ENCODE data around the gene SMIM24. TPM values are rescaled to one million over a fixed set of nuclear protein-coding genes. Genes with fewer than 3 reads are reported as not detected.
"Not testable (repeated sequence)": the region's sequence is repeated elsewhere in the genome, so short reads cannot be mapped to it uniquely, and the experiment has no call there.

SMIM24 gene
- total RNA-seq, 1 experiment from 2014 or later, result 0.36 TPM

- H4K20me1 ChIP-seq (ENCODE audit: low read length), result no peaks in the 10 kb centered on the region
- peaks cover 9% of the 10 kb centered on the region for H3K4me1 ChIP-seq (ENCODE audit: insufficient read depth, low read length)
- POLR2A ChIA-PET (ENCODE audit: unreplicated experiment), result no interaction called here
- no peaks in the 10 kb centered on the region for H3F3A ChIP-seq (ENCODE audit: low read length, unreplicated experiment)
- no peaks in the 10 kb centered on the region for H3K79me2 ChIP-seq (ENCODE audit: low read length)
- no peaks in the 10 kb centered on the region for H3K27me3 ChIP-seq (ENCODE audit: low read length)
- BruUV-seq (replicated peaks), result no TSS peak
- H3K9ac ChIP-seq (ENCODE audit: low read length), result no peak overlapping the region
- no peaks in the 10 kb centered on the region for H3K9me2 ChIP-seq (replicated peaks; ENCODE audit: low read length)
- H2AFZ ChIP-seq (ENCODE audit: low read length), result no peak overlapping the region
- CTCF ChIA-PET, result no interaction called here
- intact Hi-C loops (cut with micrococcal nuclease), result no loop called here
- no peak for DNase-seq
- H3K36me3 ChIP-seq (ENCODE audit: low read depth, low read length), result peaks cover 5% of the 10 kb centered on the region
- H3K4me2 ChIP-seq (ENCODE audit: low read length), result no peak overlapping the region
- no peak overlapping the region for H3K4me3 ChIP-seq (ENCODE audit: low read length)
- no peaks in the 10 kb centered on the region for H3K9me3 ChIP-seq (ENCODE audit: low read length)
- no peak for TF ChIP-seq CTCF (conservative IDR thresholded peaks at IDR 0.05; ENCODE audit: low read depth, low read length)
- ATAC-seq, result no peak
- H3K27ac ChIP-seq (ENCODE audit: low read length), result no peak overlapping the region
These were observed 31.6 kb downstream of the SMIM24 start for GRCh38 chr19:3448616-3449334.

- H3K4me3 ChIP-seq (ENCODE audit: low read length); H3K27me3 ChIP-seq (ENCODE audit: low read length); POLR2A ChIA-PET (ENCODE audit: unreplicated experiment); CTCF ChIA-PET; intact Hi-C loops (cut with micrococcal nuclease); ATAC-seq; H3K79me2 ChIP-seq (ENCODE audit: low read length); H4K20me1 ChIP-seq (ENCODE audit: low read length); H3K9ac ChIP-seq (ENCODE audit: low read length); H2AFZ ChIP-seq (ENCODE audit: low read length); H3K36me3 ChIP-seq (ENCODE audit: low read depth, low read length); H3K4me1 ChIP-seq (ENCODE audit: insufficient read depth, low read length); H3K27ac ChIP-seq (ENCODE audit: low read length); H3K9me3 ChIP-seq (ENCODE audit: low read length); BruUV-seq (replicated peaks); H3F3A ChIP-seq (ENCODE audit: low read length, unreplicated experiment); DNase-seq; H3K4me2 ChIP-seq (ENCODE audit: low read length); H3K9me2 ChIP-seq (replicated peaks; ENCODE audit: low read length): not testable (repeated sequence)
These were observed 33.7 kb downstream of the SMIM24 start for GRCh38 chr19:3446657-3447056.

GRCh38 chr19:3444695-3445234, 35.6 kb downstream of the SMIM24 start:
- H3K9me2 ChIP-seq (replicated peaks; ENCODE audit: low read length), result no peaks in the 10 kb centered on the region
- no peaks in the 10 kb centered on the region for H3K27me3 ChIP-seq (ENCODE audit: low read length)
- H2AFZ ChIP-seq (ENCODE audit: low read length), result no peak overlapping the region
- no peak overlapping the region for H3K27ac ChIP-seq (ENCODE audit: low read length)
- no peaks in the 10 kb centered on the region for H3K4me1 ChIP-seq (ENCODE audit: insufficient read depth, low read length)
- H3F3A ChIP-seq (ENCODE audit: low read length, unreplicated experiment), result no peaks in the 10 kb centered on the region
- no TSS peak for BruUV-seq (replicated peaks)
- ATAC-seq, result no peak
- no peak overlapping the region for H3K4me3 ChIP-seq (ENCODE audit: low read length)
- no peak for TF ChIP-seq EZH2 (IDR thresholded peaks at IDR 0.05; ENCODE audit: low read length, unreplicated experiment)
- TF ChIP-seq EZH2phosphoT487 (IDR thresholded peaks at IDR 0.05; ENCODE audit: borderline replicate concordance, low read length), result no peak
- no peak for TF ChIP-seq CTCF (conservative IDR thresholded peaks at IDR 0.05; ENCODE audit: low read depth, low read length)
- no peak overlapping the region for H3K4me2 ChIP-seq (ENCODE audit: low read length)
- no peak overlapping the region for H3K9ac ChIP-seq (ENCODE audit: low read length)
- H3K36me3 ChIP-seq (ENCODE audit: low read depth, low read length), result no peaks in the 10 kb centered on the region; the same call in 1 of the 2 replicates
- ChIA-PET CTCF (no interaction called here), POLR2A (ENCODE audit: unreplicated experiment) (no interaction called here)
- H3K79me2 ChIP-seq (ENCODE audit: low read length), result no peaks in the 10 kb centered on the region
- no peaks in the 10 kb centered on the region for H4K20me1 ChIP-seq (ENCODE audit: low read length)
- H3K9me3 ChIP-seq (ENCODE audit: low read length), result no peaks in the 10 kb centered on the region
- no peak for DNase-seq
- intact Hi-C loops (cut with micrococcal nuclease), result no loop called here

Data from PC-3 (cell line).